ENCODE measurements around the gene C2CD5.

C2CD5 gene

GRCh38 chr12:22477894-22478287, 66.5 kb downstream of the C2CD5 start:
- Histone ChIP-seq H3K9me3 (no peaks in the 10 kb centered on the region), H3K36me3 (peaks cover 36% of the 10 kb centered on the region), H3K4me3 (ENCODE audit: low read depth in 1 of 2, low read length in 1 of 2) (no peak overlapping the region), H3K4me1 (ENCODE audit: control insufficient read depth in 1 of 2, insufficient read depth in 1 of 2, low read depth in 1 of 2, low read length in 1 of 2) (no peaks in the 10 kb centered on the region), H3K27ac (no peak overlapping the region), H3K27me3 (no peaks in the 10 kb centered on the region)
- no peak for TF ChIP-seq CTCF (IDR thresholded peaks at IDR 0.05)

GRCh38 chr12:22477166-22477893, 67.0 kb downstream of the C2CD5 start:
- H3K27me3 ChIP-seq: no peaks in the 10 kb centered on the region
- peaks cover 35% of the 10 kb centered on the region for H3K36me3 ChIP-seq
- H3K4me1 ChIP-seq (ENCODE audit: control insufficient read depth in 1 of 2, insufficient read depth in 1 of 2, low read depth in 1 of 2, low read length in 1 of 2): no peaks in the 10 kb centered on the region
- H3K4me3 ChIP-seq (ENCODE audit: low read depth in 1 of 2, low read length in 1 of 2): no peak overlapping the region
- no peak for TF ChIP-seq CTCF (IDR thresholded peaks at IDR 0.05)
- H3K27ac ChIP-seq: no peak overlapping the region
- no peaks in the 10 kb centered on the region for H3K9me3 ChIP-seq

- Histone ChIP-seq H3K4me3 (ENCODE audit: low read depth in 1 of 2, low read length in 1 of 2) (no peak overlapping the region), H3K27ac (no peak overlapping the region), H3K4me1 (ENCODE audit: control insufficient read depth in 1 of 2, insufficient read depth in 1 of 2, low read depth in 1 of 2, low read length in 1 of 2) (no peaks in the 10 kb centered on the region), H3K27me3 (no peaks in the 10 kb centered on the region), H3K36me3 (peaks cover 30% of the 10 kb centered on the region), H3K9me3 (no peaks in the 10 kb centered on the region)
- no peak for TF ChIP-seq CTCF (IDR thresholded peaks at IDR 0.05)
Observed at GRCh38 chr12:22476133-22476532, 68.2 kb downstream of the C2CD5 start.

GRCh38 chr12:22474970-22475720, 69.2 kb downstream of the C2CD5 start:
- TF ChIP-seq CTCF (IDR thresholded peaks at IDR 0.05): no peak
- no peaks in the 10 kb centered on the region for H3K27me3 ChIP-seq
- H3K36me3 ChIP-seq: peaks cover 37% of the 10 kb centered on the region
- H3K9me3 ChIP-seq: no peaks in the 10 kb centered on the region
- H3K4me3 ChIP-seq (ENCODE audit: low read depth in 1 of 2, low read length in 1 of 2): no peak overlapping the region
- H3K4me1 ChIP-seq (ENCODE audit: control insufficient read depth in 1 of 2, insufficient read depth in 1 of 2, low read depth in 1 of 2, low read length in 1 of 2): no peaks in the 10 kb centered on the region
- H3K27ac ChIP-seq: no peak overlapping the region

GRCh38 chr12:22473212-22473611, 71.1 kb downstream of the C2CD5 start:
- H3K4me1 ChIP-seq (ENCODE audit: control insufficient read depth in 1 of 2, insufficient read depth in 1 of 2, low read depth in 1 of 2, low read length in 1 of 2): no peaks in the 10 kb centered on the region
- no peaks in the 10 kb centered on the region for H3K27me3 ChIP-seq
- no peak overlapping the region for H3K27ac ChIP-seq
- no peak for TF ChIP-seq CTCF (IDR thresholded peaks at IDR 0.05)
- no peaks in the 10 kb centered on the region for H3K9me3 ChIP-seq
- peaks cover 51% of the 10 kb centered on the region for H3K36me3 ChIP-seq
- H3K4me3 ChIP-seq (ENCODE audit: low read depth in 1 of 2, low read length in 1 of 2): no peak overlapping the region
